Thoracic aorta (tissue), 2 donors: ENCODE data around the gene MAPK13. TPM values are rescaled to one million over a fixed set of nuclear protein-coding genes. Genes with fewer than 3 reads are reported as not detected.

ENCODE experiments used
- ATAC-seq: fragments of 150-250 bp; one replicate; pipeline ENCODE4 v1.8.0; 2017; ENCODE audit warnings: low read depth; ENCODE audit not compliant: insufficient number of reproducible peaks, low FRiP score
- DNase-seq: peaks from one replicate; pipeline ENCODE4 v3.0.0-alpha.2; 2020; ENCODE audit warnings: low spot score
- H3K27ac ChIP-seq, 2 donors: fragments of 200-600 bp; sonication (generic); 1 replicate in 1 of 2; 2 replicates in 1 of 2; pipeline ENCODE4 v1.5.1; 2016; ENCODE audit warnings: mild to moderate bottlenecking in 2 of 2, moderate library complexity in 2 of 2
- H3K27me3 ChIP-seq: fragments of 200-600 bp; sonication (generic); replicated peaks from 2 replicates; pipeline ENCODE4 v1.6.0; 2016; ENCODE audit warnings: mild to moderate bottlenecking; ENCODE audit not compliant: insufficient read depth
- H3K36me3 ChIP-seq: fragments of 200-600 bp; sonication (generic); one replicate; pipeline ENCODE4 v1.5.1; 2016
- H3K4me1 ChIP-seq, 2 donors: fragments of 200-600 bp; sonication (generic); 1 replicate in 1 of 2; 2 replicates in 1 of 2; pipeline versions ENCODE4 v1.5.1 to v1.6.0; 2016; ENCODE audit warnings: low read depth in 2 of 2, mild to moderate bottlenecking in 1 of 2; ENCODE audit not compliant: control insufficient read depth in 1 of 2
- H3K4me3 ChIP-seq: fragments of 200-600 bp; sonication (generic); 2 replicates; pipeline ENCODE4 v1.5.1; 2016; ENCODE audit warnings: mild to moderate bottlenecking
- H3K9me3 ChIP-seq: fragments of 200-600 bp; sonication (generic); 2 replicates; pipeline ENCODE4 v1.5.1; 2016
- CTCF ChIP-seq: fragments of 200-600 bp; sonication (generic); IDR thresholded peaks from one replicate; pipeline ENCODE4 v1.5.1; 2019; ENCODE audit warnings: antibody characterized with exemption
- total RNA-seq, 2 donors: library from RNA; depleted of rRNA; stranded (reverse); fragments of >200 nt; gene quantifications; one replicate each; pipeline versions ENCODE4 v1.1.0 to v1.2.3, GENCODE V29; 2016

Gene MAPK13
- total RNA-seq, 2 donors from 2014 or later, result 5.5 to 7.6 TPM

GRCh38 chr6:36114798-36115408 is 15.4 kb upstream of the MAPK13 start:
- ATAC-seq (no peak), DNase-seq (no peak)
- Histone ChIP-seq H3K4me1 (no peaks in the 10 kb centered on the region), H3K9me3 (no peaks in the 10 kb centered on the region), H3K27ac (no peak overlapping the region), H3K4me3 (no peak overlapping the region), H3K27me3 (no peaks in the 10 kb centered on the region), H3K36me3 (peaks cover 13% of the 10 kb centered on the region)
- no peak for TF ChIP-seq CTCF

GRCh38 chr6:36115412-36115811 is 14.9 kb upstream of the MAPK13 start:
- Histone ChIP-seq H3K9me3 (no peaks in the 10 kb centered on the region), H3K27me3 (no peaks in the 10 kb centered on the region), H3K27ac (no peak overlapping the region), H3K4me1 (no peaks in the 10 kb centered on the region), H3K36me3 (peaks cover 8% of the 10 kb centered on the region), H3K4me3 (no peak overlapping the region)
- ATAC-seq, result no peak
- no peak for TF ChIP-seq CTCF
- DNase-seq, result no peak

GRCh38 chr6:36116066-36116864 is 14.0 kb upstream of the MAPK13 start:
- Histone ChIP-seq H3K4me3 (no peak overlapping the region), H3K27me3 (no peaks in the 10 kb centered on the region), H3K27ac (no peak overlapping the region), H3K4me1 (no peaks in the 10 kb centered on the region), H3K36me3 (peaks cover 4% of the 10 kb centered on the region), H3K9me3 (no peaks in the 10 kb centered on the region)
- no peak for TF ChIP-seq CTCF
- DNase-seq (no peak), ATAC-seq (no peak)

- no peaks in the 10 kb centered on the region for H3K36me3 ChIP-seq
- H3K4me1 ChIP-seq, result no peaks in the 10 kb centered on the region
- no peak for ATAC-seq
- H3K27me3 ChIP-seq, result no peaks in the 10 kb centered on the region
- H3K9me3 ChIP-seq, result no peaks in the 10 kb centered on the region
- TF ChIP-seq CTCF, result no peak
- H3K27ac ChIP-seq, result no peak overlapping the region
- no peak overlapping the region for H3K4me3 ChIP-seq
- no peak for DNase-seq
These were observed 13.4 kb upstream of the MAPK13 start for GRCh38 chr6:36116943-36117342.

GRCh38 chr6:36117658-36118549 is 12.4 kb upstream of the MAPK13 start:
- no peak for TF ChIP-seq CTCF
- Histone ChIP-seq H3K36me3 (no peaks in the 10 kb centered on the region), H3K27ac (no peak overlapping the region), H3K9me3 (no peaks in the 10 kb centered on the region), H3K27me3 (no peaks in the 10 kb centered on the region), H3K4me1 (no peaks in the 10 kb centered on the region), H3K4me3 (no peak overlapping the region)
- ATAC-seq, result no peak
- DNase-seq, result no peak
